GM19035 (cell line): ENCODE measurements around the gene RABGAP1L.
"Not testable (repeated sequence)": the region's sequence is repeated elsewhere in the genome, so short reads cannot be mapped to it uniquely, and the experiment has no call there.

Experiments
- ATAC-seq: cut with Tn5 transposase; IDR thresholded peaks from one replicate; pipeline ENCODE4 v1.9.1; 2021; ENCODE audit not compliant: unreplicated experiment

The RABGAP1L gene

GRCh38 chr1:174543421-174543820, 384.1 kb downstream of the RABGAP1L start:
- ATAC-seq: not testable (repeated sequence)

GRCh38 chr1:174550296-174550695, 391.0 kb downstream of the RABGAP1L start:
- ATAC-seq: no peak

- ATAC-seq: no peak
Observed at GRCh38 chr1:174556392-174556791, 397.1 kb downstream of the RABGAP1L start.

GRCh38 chr1:174568551-174568950, 409.2 kb downstream of the RABGAP1L start:
- no peak for ATAC-seq

GRCh38 chr1:174569240-174569639, 409.9 kb downstream of the RABGAP1L start:
- ATAC-seq: no peak

- no peak for ATAC-seq
Observed at GRCh38 chr1:174572771-174573170, 413.5 kb downstream of the RABGAP1L start.

GRCh38 chr1:174576120-174576519, 416.8 kb downstream of the RABGAP1L start:
- ATAC-seq: not testable (repeated sequence)

GRCh38 chr1:174577681-174578080, 418.4 kb downstream of the RABGAP1L start:
- no peak for ATAC-seq

- no peak for ATAC-seq
Observed at GRCh38 chr1:174580801-174581200, 421.5 kb downstream of the RABGAP1L start.

- ATAC-seq: no peak
Observed at GRCh38 chr1:174583316-174583715, 424.0 kb downstream of the RABGAP1L start.

- ATAC-seq: no peak
Observed at GRCh38 chr1:174584071-174584470, 424.8 kb downstream of the RABGAP1L start.

GRCh38 chr1:174588618-174589017, 429.3 kb downstream of the RABGAP1L start:
- ATAC-seq: not testable (repeated sequence)

GRCh38 chr1:174605198-174605597, 445.9 kb downstream of the RABGAP1L start:
- no peak for ATAC-seq

- ATAC-seq: no peak
Observed at GRCh38 chr1:174606471-174606870, 447.2 kb downstream of the RABGAP1L start.

- ATAC-seq: not testable (repeated sequence)
Observed at GRCh38 chr1:174617905-174618304, 458.6 kb downstream of the RABGAP1L start.

GRCh38 chr1:174623324-174624035, 464.2 kb downstream of the RABGAP1L start:
- no peak for ATAC-seq

GRCh38 chr1:174626031-174627025, 467.0 kb downstream of the RABGAP1L start:
- no peak for ATAC-seq

GRCh38 chr1:174637487-174637886, 478.2 kb downstream of the RABGAP1L start:
- no peak for ATAC-seq

- no peak for ATAC-seq
Observed at GRCh38 chr1:174639461-174639860, 480.1 kb downstream of the RABGAP1L start.

GRCh38 chr1:174640783-174641182, 481.5 kb downstream of the RABGAP1L start:
- no peak for ATAC-seq

- ATAC-seq: no peak
Observed at GRCh38 chr1:174642393-174642792, 483.1 kb downstream of the RABGAP1L start.

- ATAC-seq: no peak
Observed at GRCh38 chr1:174643206-174643605, 483.9 kb downstream of the RABGAP1L start.
